Measurements from ENCODE around the gene ASPG.

- TF ChIP-seq ZNF416 (CRISPR knock-in tag; IDR thresholded peaks at IDR 0.05) (no peak), CTCF (IDR thresholded peaks at IDR 0.05) (no peak), CREB1 (CRISPR knock-in tag; IDR thresholded peaks at IDR 0.05) (no peak)
Observed at GRCh38 chr14:104156142-104156541, 70.6 kb downstream of the ASPG start.
